Spinal cord (tissue), 10 donors: ENCODE data around the gene AS3MT. TPM values are rescaled to one million over a fixed set of nuclear protein-coding genes. Genes with fewer than 3 reads are reported as not detected.
A peak's percentile ranks its signal among the peaks of the same experiment; 100 is the strongest.

Source experiments
- DNase-seq, 6 donors: peaks; one replicate each; pipeline versions ENCODE4 v3.0.0 to v3.0.0-alpha.2; 2013 to 2015; ENCODE audit warnings: low spot score in 6 of 6, low read depth in 4 of 6
- H3K27ac ChIP-seq: one replicate; pipeline ENCODE4 v1.5.1; 2013; ENCODE audit warnings: low read depth, low read length, control low read depth
- H3K27me3 ChIP-seq: one replicate; pipeline ENCODE4 v1.6.1; 2013; ENCODE audit warnings: low read length; ENCODE audit not compliant: control insufficient read depth, insufficient read depth
- H3K36me3 ChIP-seq: one replicate; pipeline ENCODE4 v1.6.1; 2013; ENCODE audit warnings: low read length; ENCODE audit not compliant: control insufficient read depth, insufficient read depth
- H3K4me1 ChIP-seq: one replicate; pipeline ENCODE4 v1.6.1; 2013; ENCODE audit warnings: low read length; ENCODE audit not compliant: control insufficient read depth, insufficient read depth
- H3K4me3 ChIP-seq: one replicate; pipeline ENCODE4 v1.5.1; 2013; ENCODE audit warnings: low read depth, low read length, control low read depth
- H3K9me3 ChIP-seq: one replicate; pipeline ENCODE4 v1.6.1; 2013; ENCODE audit warnings: low read length; ENCODE audit not compliant: control insufficient read depth, insufficient read depth
- WGBS: methylation state at CpG from one replicate; pipeline ENCODE4 v1.1.5; 2013; ENCODE audit warnings: missing lambda C conversion rate; ENCODE audit not compliant: insufficient coverage; 5-methylcytosine and 5-hydroxymethylcytosine counted together
- polyA plus RNA-seq, 2 donors: library from polyadenylated mRNA; unstranded; fragments of 120-200 nt; gene quantifications; one replicate each; pipeline ENCODE4 v1.2.1, GENCODE V29; 2013; ENCODE audit not compliant: insufficient read length in 2 of 2
- total RNA-seq, 2 donors: library from RNA; depleted of rRNA in 1 of 2; stranded (reverse); fragments of 120-200 nt in 1 of 2; fragments of >200 nt in 1 of 2; gene quantifications; one replicate each; pipeline versions ENCODE4 v1.2.3 to v1.2.4, GENCODE V29; 2013 to 2014
- donor health status: healthy.

The AS3MT gene
- total and polyA plus RNA-seq, 4 donors = 7.8 to 11.8 (median 10.9) TPM

GRCh38 chr10:102876747-102877153 lies 7.5 kb downstream of the AS3MT start:
- no peaks in the 10 kb centered on the region for H3K36me3 ChIP-seq
- H3K4me3 ChIP-seq = no peak overlapping the region

GRCh38 chr10:102878629-102879028 lies 9.4 kb downstream of the AS3MT start:
- Histone ChIP-seq H3K27me3 (no peaks in the 10 kb centered on the region), H3K9me3 (no peaks in the 10 kb centered on the region), H3K36me3 (no peaks in the 10 kb centered on the region), H3K4me3 (no peak overlapping the region), H3K4me1 (no peaks in the 10 kb centered on the region), H3K27ac (no peak overlapping the region)
- 80% methylated on average over 1 of the region's 4 CpGs for WGBS
- DNase-seq = no peak

More at GRCh38 chr10:102876747-102877153, 7.5 kb downstream of the AS3MT start:
- H3K9me3 ChIP-seq = no peaks in the 10 kb centered on the region
- 80% methylated on average over 2 of the region's 2 CpGs for WGBS
- H3K4me1 ChIP-seq = no peaks in the 10 kb centered on the region
- H3K27ac ChIP-seq = no peak overlapping the region
- H3K27me3 ChIP-seq = no peaks in the 10 kb centered on the region
- DNase-seq = no peak

- Histone ChIP-seq H3K36me3 (no peaks in the 10 kb centered on the region), H3K27ac (no peak overlapping the region), H3K4me3 (no peak overlapping the region), H3K9me3 (no peaks in the 10 kb centered on the region), H3K27me3 (no peaks in the 10 kb centered on the region), H3K4me1 (no peaks in the 10 kb centered on the region)
- WGBS = no CpG with 5 or more reads among the region's 2 CpGs
- DNase-seq = no peak
These were observed 11.0 kb downstream of the AS3MT start for GRCh38 chr10:102880256-102880655.

GRCh38 chr10:102888048-102888447 lies 18.8 kb downstream of the AS3MT start:
- H3K27me3 ChIP-seq = no peaks in the 10 kb centered on the region
- H3K9me3 ChIP-seq = no peaks in the 10 kb centered on the region
- H3K4me3 ChIP-seq = no peak overlapping the region
- H3K4me1 ChIP-seq = no peaks in the 10 kb centered on the region
- H3K36me3 ChIP-seq = peaks cover 8% of the 10 kb centered on the region
- H3K27ac ChIP-seq = no peak overlapping the region
- DNase-seq = no peak
- WGBS = no CpG with 5 or more reads among the region's 1 CpG

GRCh38 chr10:102894466-102895213 lies 25.4 kb downstream of the AS3MT start:
- Histone ChIP-seq H3K27ac (no peak overlapping the region), H3K9me3 (no peaks in the 10 kb centered on the region), H3K4me3 (no peak overlapping the region), H3K27me3 (no peaks in the 10 kb centered on the region), H3K36me3 (peaks cover 16% of the 10 kb centered on the region), H3K4me1 (no peaks in the 10 kb centered on the region)
- WGBS = 87% methylated on average over 3 of the region's 4 CpGs
- DNase-seq = no peak

- DNase-seq = no peak
- no CpG with 5 or more reads among the region's 3 CpGs for WGBS
- no peaks in the 10 kb centered on the region for H3K9me3 ChIP-seq
- H3K36me3 ChIP-seq = no peaks in the 10 kb centered on the region
- no peak overlapping the region for H3K27ac ChIP-seq
- H3K4me1 ChIP-seq = no peaks in the 10 kb centered on the region
- H3K4me3 ChIP-seq = no peak overlapping the region
- H3K27me3 ChIP-seq = no peaks in the 10 kb centered on the region
These were observed 30.7 kb downstream of the AS3MT start for GRCh38 chr10:102900006-102900405.

GRCh38 chr10:102904346-102904745 lies 35.1 kb downstream of the AS3MT start:
- Histone ChIP-seq H3K36me3 (no peaks in the 10 kb centered on the region), H3K4me3 (no peak overlapping the region), H3K27ac (no peak overlapping the region), H3K4me1 (no peaks in the 10 kb centered on the region), H3K27me3 (no peaks in the 10 kb centered on the region), H3K9me3 (no peaks in the 10 kb centered on the region)
- peak in 1 of 6 donors; percentile 9 for DNase-seq

- DNase-seq = no peak
- H3K36me3 ChIP-seq = no peaks in the 10 kb centered on the region
- H3K4me1 ChIP-seq = no peaks in the 10 kb centered on the region
- no peak overlapping the region for H3K4me3 ChIP-seq
- no peaks in the 10 kb centered on the region for H3K9me3 ChIP-seq
- WGBS = no CpG with 5 or more reads among the region's 4 CpGs
- H3K27me3 ChIP-seq = no peaks in the 10 kb centered on the region
- H3K27ac ChIP-seq = no peak overlapping the region
These were observed 37.2 kb downstream of the AS3MT start for GRCh38 chr10:102906507-102906906.

- Histone ChIP-seq H3K9me3 (no peaks in the 10 kb centered on the region), H3K27me3 (peaks cover 3% of the 10 kb centered on the region), H3K36me3 (no peaks in the 10 kb centered on the region), H3K4me1 (peaks cover 15% of the 10 kb centered on the region), H3K27ac (no peak overlapping the region), H3K4me3 (no peak overlapping the region)
- DNase-seq = no peak
- no CpG with 5 or more reads among the region's 1 CpG for WGBS
These were observed 45.5 kb downstream of the AS3MT start for GRCh38 chr10:102914781-102915180.

- H3K36me3 ChIP-seq = no peaks in the 10 kb centered on the region
- H3K4me1 ChIP-seq = peaks cover 15% of the 10 kb centered on the region
- H3K27ac ChIP-seq = no peak overlapping the region
- DNase-seq = no peak
- 92% methylated on average over 6 of the region's 7 CpGs for WGBS
- no peak overlapping the region for H3K4me3 ChIP-seq
- no peaks in the 10 kb centered on the region for H3K9me3 ChIP-seq
- peaks cover 3% of the 10 kb centered on the region for H3K27me3 ChIP-seq
These were observed 46.9 kb downstream of the AS3MT start for GRCh38 chr10:102916173-102916572.
